NCI-H1694 (cell line): ENCODE measurements around the gene NPHS1.
"Not testable (repeated sequence)": the region's sequence is repeated elsewhere in the genome, so short reads cannot be mapped to it uniquely, and the experiment has no call there.

Experiments used
- DNase-seq: peaks from one replicate; lab custom pipeline; 2025; lab: John Stamatoyannopoulos, UW

NPHS1 gene

GRCh38 chr19:35879770-35880317 is 27.5 kb upstream of the NPHS1 start:
- DNase-seq, result no peak

DNA sequence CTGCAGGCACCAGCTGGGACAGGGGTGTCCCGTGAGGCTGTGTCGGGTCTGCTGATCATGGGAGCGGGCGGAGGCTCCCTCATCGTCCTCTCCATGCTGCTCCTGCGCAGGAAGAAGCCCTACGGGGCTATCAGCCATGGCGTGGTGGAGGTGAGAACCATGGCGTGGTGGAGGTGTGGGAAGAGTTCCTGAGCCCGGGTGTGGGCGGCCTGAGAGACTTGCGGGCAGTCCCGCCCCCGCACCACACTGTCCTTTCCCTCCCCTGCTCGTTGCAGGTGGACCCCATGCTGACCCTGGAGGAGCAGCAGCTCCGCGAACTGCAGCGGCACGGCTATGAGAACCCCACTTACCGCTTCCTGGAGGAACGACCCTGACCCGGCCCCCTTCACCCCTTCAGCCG is 26.8 kb upstream of the NPHS1 start:
- DNase-seq, result no peak

- DNase-seq, result no peak
Measured at GRCh38 chr19:35874392-35874930, 22.2 kb upstream of the NPHS1 start.

- DNase-seq, result no peak
Measured at GRCh38 chr19:35872180-35872579, 19.9 kb upstream of the NPHS1 start.

- DNase-seq, result no peak
Measured at GRCh38 chr19:35871611-35872010, 19.3 kb upstream of the NPHS1 start.

GRCh38 chr19:35870798-35871197 is 18.5 kb upstream of the NPHS1 start:
- DNase-seq, result no peak

- DNase-seq, result not testable (repeated sequence)
Measured at GRCh38 chr19:35870124-35870736, 17.9 kb upstream of the NPHS1 start.

DNA sequence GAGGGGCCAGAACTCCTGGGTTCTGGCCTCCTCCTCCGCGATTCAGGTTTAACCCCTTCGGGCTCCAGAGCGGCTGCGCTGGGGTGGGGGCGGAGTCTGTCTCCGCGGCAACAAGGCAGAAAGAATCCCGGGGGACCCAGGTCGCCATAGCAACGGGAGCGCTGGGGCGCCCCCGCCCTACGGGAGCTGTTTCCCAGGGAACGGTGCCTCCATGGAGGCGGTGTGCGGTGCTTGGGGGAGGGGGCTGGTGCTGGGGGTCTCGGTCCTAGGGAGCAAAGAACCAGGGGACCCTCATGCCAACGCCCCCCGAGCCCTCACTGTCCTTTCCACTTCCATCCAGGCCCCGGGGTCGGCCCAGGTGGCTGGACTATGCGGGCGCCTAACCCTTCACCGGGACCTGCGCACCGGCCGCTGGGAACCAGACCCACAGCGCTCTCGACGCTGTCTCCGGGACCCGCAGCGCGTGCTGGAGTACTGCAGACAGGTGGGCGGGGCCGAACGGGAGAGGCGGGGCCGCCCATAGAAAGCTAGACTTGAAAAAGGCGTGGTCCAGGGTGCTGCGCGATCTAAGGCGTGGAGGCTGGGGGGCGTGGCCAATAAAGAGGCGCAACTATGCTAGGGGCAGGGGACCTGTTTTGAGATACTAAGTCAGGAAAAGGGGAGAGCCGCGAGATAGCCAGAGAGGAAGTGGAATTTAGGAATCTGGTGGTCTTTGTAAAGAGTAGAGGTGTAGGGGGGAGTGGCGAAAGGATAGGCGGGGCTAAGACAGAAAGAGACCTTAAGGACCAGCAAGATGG is 17.2 kb upstream of the NPHS1 start:
- peak; percentile 88 for DNase-seq

DNA sequence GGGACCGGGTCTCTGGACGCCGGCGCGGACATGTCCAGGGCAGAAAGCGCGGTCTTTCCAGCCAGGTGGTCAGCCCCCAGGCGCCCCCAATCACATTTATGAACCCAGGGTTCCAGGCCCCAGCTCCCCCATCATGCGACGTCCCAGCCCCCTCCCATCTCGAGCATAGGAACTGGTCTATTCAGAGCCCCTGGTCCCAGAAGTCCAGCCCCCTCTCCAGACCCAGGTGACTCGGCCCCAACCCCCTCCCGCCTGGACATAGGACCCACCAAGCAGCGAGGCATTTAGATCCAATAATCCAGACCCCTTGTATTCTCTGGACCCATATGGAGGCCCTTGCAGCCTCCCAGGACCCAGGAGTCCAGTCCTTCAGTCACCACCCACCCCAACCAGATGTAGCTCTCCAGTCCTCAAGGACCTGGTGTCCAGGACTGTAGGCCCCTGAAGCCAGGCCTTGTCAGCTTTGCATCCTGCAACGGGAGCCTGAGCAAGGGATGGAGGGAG is 16.6 kb upstream of the NPHS1 start:
- no peak for DNase-seq

DNA sequence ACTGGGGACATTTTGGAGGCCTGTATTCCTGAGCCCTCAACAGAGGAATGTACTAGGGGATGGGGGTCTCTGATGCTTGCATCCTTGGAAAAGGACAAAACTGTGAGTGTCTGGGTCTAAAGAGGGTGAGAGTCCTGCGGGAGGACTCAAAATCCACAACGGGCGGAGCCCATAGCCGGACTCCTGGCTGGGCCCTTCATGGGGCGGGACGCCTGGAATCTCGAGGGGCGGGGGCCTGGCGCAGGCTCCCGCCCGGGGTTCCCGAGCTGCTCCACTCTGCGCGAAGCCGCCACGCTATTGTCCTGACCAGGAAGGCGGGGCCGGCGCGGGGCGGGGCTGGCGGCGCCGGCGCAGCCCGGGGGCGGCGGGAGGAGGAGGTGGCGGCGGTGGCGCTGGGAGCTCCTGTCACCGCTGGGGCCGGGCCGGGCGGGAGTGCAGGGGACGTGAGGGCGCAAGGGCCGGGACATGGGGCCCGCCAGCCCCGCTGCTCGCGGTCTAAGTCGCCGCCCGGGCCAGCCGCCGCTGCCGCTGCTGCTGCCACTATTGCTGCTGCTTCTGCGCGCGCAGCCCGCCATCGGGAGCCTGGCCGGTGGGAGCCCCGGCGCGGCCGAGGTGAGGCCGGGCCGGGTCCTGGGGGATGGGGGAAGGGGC is 16.0 kb upstream of the NPHS1 start, which contains the start of gene APLP1:
TSS of gene APLP1 (plus strand) at position 403 of the 651 bp plus-strand sequence. CDS start at position 466, 63 bp downstream.
- peak; percentile 24 for DNase-seq

DNA sequence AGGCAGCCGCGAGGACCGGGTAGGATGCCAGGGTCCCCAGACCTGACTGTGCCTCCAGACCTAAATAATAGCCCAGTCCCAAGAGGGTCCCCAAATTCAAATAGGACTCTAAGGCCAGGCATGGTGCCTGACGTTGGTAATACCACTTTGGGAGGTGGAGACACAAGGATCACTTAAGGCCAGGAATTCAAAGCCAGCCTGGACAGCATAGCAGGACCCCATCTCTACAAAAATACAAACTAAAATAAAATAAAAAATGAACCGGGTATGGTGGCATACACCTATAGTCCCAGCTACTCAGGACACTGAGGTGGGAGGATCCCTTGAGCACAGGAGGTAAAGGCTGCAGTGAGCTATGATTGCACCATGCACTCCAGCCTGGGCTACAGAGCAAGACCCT is 10.7 kb upstream of the NPHS1 start:
- DNase-seq, result no peak

- no peak for DNase-seq
Measured at GRCh38 chr19:35862528-35862927, 10.2 kb upstream of the NPHS1 start.

GRCh38 chr19:35861640-35862160 is 9.4 kb upstream of the NPHS1 start:
- no peak for DNase-seq

DNA sequence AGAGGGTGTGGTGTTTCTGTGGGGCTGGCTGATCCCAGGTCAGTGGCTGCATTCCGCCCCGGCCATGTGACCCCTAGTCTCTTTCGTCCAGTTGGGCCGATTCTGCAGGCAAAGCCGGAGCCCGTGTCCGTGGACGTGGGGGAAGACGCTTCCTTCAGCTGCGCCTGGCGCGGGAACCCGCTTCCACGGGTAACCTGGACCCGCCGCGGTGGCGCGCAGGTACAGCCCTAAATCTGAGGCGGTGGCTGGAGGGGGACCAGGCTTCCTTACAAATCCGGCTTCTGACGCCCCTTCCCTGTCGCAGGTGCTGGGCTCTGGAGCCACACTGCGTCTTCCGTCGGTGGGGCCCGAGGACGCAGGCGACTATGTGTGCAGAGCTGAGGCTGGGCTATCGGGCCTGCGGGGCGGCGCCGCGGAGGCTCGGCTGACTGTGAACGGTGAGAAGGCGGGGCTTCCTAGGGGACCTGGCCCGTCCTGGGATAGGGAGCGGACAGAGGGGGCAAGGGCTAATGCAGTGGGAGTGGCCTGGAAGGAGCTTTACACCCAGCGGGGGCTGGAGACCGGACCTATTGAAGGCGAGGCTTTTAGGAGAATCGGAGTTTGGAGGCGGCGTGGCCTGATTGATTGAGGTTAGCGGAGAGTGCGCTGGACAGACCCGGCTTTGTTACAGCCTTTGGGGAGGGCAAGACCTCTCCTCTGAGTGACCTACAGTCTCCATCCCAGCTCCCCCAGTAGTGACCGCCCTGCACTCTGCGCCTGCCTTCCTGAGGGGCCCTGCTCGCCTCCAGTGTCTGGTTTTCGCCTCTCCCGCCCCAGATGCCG is 8.7 kb upstream of the NPHS1 start:
- no peak for DNase-seq

GRCh38 chr19:35860436-35860817 is 8.1 kb upstream of the NPHS1 start:
- DNase-seq, result no peak

- no peak for DNase-seq
Measured at GRCh38 chr19:35859414-35859813, 7.1 kb upstream of the NPHS1 start.

DNA sequence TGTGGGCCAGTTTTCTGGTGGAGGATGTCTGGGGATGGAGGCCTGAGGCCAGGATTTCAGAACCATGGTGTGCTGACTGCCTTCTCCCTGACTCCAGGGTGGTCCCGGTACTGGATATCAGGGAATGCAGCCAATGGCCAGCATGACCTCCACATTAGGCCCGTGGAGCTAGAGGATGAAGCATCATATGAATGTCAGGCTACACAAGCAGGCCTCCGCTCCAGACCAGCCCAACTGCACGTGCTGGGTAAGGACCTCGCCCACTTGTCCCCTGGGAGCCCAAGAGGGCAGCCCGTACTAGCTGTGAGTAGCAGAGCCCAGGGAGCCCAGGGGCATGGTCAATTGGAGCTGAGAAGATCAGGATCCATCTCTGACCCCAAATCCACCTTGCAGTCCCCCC is 6.0 kb upstream of the NPHS1 start:
- no peak for DNase-seq

DNA sequence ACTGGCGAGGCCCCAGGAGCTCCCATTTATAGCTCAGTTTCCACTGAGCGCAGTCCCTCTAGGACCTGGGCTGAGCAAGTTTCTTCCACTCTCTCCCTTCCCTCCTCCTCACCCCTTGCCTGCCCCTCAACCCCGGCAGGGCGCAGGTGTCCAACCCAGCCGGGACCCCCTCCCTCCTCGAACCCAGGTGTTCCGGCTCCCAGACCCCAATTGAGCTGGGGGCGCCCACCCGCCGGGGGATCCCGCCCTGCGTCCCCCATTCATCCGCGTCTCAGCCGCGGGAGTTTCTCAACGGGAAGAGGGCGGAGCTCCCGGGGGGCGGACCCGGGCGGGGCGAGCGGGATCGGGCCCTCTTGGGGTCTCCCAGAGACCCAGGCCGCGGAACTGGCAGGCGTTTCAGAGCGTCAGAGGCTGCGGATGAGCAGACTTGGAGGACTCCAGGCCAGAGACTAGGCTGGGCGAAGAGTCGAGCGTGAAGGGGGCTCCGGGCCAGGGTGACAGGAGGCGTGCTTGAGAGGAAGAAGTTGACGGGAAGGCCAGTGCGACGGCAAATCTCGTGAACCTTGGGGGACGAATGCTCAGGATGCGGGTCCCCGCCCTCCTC is 4.3 kb upstream of the NPHS1 start, which contains the start of gene KIRREL2:
TSS of gene KIRREL2 (plus strand) at position 366 of the 604 bp plus-strand sequence. CDS start at position 575, 209 bp downstream.
- peak; percentile 48 for DNase-seq

DNA sequence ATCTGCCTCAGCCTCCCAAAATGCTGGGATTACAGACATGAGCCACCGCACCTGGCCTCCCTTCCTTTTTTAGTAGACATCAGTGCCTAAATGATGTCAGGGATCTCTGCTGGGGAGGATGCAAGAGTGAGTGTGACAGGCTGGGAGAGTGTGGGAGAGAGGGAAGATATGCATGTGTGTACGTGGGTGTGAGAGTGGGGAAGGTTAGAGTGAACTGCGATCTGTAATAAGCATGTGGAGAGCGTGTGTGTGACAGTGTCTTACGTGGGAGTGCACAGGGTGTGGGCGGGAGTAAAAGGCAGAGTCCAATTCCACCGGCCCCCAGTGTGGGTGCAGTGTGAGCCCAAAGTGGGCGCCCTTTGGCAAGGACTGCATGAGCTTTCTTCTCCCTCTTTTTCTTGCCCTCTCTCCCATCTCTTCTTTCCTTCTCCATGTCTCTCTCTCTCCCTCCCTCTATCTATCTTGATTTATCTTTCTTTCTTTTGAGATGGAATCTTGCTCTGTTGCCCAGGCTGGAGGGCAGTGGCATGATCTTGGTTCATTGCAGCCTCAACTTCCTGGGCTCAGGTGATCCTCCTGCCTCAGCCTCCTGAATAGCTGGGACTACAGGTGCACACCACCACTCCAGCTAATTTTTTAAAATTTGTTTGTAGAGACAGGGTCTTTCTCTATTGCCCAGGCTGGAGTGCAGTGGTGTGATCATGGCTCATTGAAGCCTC is 893 bp upstream of the NPHS1 start:
- no peak for DNase-seq
